ENCODE data around the gene GOLGA3.

GOLGA3 gene

DNA sequence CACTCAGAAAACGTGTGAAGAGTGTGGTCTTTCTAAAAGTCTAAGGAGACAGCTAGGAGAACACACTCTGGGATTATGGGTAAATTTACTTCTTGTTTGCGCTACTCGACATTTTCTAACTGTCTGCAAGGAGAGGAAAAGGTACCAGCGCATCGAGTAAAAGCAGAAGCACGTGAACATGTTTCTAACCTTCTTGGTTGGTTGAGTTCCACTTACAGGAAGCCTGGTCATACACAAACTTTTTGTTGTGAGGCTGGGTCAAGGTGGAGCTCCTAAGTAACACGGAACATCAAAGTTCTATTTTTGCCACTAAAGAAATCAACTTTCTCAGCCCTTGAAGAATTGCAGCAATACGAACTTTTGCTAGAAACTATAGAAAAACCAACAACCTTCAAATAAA, 87.0 kb downstream of the GOLGA3 start:
- no peak for DNase-seq

DNA sequence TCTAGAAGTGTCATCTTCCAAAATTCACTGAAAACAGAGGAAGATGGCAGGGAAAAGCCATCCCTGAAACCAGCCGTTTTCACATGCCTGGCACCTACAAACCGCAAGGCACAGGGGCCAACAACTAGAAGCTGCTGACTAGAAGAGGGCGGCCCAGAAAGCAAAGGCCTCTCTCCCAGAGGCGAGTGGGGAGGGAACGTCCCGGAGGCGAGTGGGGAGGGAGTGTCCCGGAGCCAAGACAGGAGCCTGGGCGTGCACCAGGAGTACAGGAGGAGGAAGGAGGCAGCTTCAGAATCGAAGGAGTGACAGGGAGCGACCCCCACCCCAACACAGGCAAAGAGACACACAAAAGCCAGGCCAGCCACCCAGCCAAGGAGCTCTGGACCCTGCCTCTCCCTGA, 88.0 kb downstream of the GOLGA3 start:
- DNase-seq: no peak

DNA sequence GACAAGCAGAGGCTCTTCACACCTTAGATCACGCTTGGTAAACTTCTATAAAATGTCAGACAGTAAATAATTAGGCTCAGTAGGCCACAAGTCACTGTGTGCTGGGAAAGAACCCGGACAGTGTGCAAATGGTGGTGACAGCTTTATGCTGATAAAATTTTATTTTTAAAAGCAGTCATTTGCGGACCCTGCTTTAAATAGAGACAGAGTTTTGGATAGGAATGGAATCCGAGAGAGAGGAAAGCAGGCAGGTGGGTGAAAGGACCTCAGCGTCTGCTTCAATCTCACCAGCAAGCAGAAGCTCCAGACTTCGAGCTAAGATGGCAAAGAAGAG, 88.4 kb downstream of the GOLGA3 start:
- DNase-seq: no peak

DNA sequence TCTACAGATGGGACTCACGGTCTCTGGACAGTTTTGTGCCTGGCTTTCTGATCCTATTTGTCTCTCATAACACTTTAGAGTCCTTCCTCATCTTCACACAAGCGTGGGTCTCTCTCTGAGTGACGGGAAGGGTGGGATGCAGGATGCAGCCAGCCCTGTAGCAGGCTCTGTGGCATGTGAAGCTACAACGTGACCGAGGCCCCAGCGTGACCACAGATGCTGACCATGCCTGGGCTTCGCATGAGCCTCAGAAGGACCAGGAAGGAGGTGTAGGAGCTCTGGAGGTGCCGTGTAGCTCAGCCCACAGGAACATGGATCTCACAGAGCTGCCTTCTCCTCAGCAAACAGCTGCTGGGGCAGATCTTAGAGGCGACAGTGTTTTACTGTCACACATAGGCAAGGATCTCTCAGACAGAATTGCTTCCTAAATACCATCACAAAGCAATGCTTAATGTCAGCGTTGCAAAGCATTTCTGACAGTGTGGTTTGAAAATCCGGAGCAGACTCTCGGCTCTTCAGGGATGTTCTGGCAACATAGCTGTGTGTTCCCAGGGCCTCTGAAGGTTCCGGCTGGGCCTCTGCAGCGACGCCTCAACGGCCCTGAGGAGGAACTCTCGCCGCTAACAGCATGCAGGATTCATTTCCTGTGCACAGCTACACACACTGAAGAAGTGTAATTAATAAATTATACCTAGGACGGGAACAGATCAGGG, 88.9 kb downstream of the GOLGA3 start:
- DNase-seq: no peak

DNA sequence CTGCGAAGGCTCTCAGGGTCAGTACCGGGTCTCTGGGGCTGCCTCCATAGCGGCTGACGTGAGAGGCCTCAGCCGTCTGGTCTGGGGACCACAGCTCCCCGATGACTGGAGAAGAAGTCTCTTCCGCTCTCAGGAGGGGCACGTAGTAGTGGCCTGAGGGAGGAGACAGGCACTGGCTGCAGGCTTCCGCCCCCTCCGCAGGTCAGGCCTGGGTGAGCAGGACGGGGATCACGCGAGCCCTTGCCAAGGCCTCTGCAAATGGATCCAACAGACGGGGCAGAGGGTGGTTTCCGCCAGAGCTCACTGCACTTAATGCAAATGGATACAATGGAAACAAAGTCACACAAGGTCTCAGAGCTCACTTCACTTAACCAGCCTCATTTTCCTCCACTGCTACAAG, 91.8 kb downstream of the GOLGA3 start:
- no peak for DNase-seq

DNA sequence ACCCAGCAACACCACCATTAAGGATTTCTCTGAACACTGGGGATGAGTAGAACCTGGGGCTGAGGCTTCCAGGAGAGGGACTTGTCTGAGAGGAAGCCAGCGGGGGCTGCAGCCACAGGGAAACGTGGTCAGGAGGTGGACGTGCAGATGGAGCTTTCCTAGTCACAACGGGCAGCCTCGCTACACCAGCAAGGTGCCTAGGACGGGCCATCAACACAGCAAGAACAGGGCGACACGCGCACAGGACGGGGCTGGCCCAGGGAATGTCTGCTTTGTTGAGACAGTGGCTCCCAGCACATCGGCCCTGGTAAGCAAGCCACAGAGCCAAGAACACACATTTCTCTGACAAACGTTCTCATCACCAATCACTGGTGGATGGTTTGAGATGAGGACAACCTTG, 92.3 kb downstream of the GOLGA3 start:
- DNase-seq: no peak

DNA sequence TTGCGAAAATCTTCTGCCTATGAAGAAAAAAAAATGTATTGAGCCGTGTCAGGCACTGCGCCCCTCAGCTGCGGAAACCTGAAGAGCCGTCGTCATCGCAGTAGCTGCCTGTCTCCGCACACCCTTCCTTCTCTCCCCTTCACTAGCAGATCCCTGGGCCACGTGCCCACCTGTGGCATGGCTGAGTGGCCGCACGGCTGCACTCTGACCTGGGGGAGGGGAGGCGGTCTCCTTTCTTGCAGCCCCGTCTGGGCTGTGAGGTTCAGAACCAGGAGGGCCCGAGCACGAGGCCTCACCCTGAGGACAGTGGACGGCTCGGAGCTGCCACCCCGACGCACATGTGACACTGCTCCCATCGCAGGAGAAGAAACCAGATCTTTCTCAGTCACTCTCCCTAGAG, 93.2 kb downstream of the GOLGA3 start:
- DNase-seq: no peak

DNA sequence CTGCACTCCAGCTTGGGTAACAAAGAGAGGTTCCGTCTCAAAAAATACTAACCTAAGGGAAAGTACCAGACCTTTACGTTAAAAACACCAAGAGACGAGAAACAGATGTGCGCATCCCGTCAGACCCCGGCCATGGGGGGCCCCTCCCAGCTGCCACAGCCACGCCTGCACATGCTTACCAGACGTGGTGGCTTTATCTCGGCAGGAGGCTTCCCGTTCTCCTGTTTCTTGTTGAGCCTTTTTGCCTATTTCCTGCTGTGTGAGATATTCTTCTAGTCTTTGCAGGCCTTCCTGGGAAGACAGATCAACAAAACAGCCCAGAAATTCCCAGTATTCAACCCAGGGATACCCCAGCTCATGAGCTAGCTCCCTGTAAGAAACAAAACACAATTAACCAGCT, 94.5 kb downstream of the GOLGA3 start:
- no peak for DNase-seq

DNA sequence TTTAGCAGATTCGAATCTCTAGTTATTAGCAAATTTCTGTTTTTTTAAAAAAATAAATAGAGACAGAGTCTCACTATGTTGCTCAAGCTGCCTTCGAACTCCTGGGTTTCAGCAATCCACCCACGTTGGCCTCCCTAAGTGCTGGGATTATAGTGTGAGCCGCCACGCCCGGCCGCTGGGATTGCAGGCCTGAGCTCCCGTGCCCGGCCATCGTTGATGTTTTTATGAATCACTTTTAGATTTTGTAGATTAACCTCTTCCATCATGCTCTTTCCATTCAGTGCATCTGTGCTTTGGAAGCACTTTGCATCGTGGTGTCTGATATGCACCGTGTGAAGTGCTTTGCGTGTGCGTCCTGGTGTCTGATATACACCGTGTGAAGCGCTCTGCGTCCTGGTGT, 97.1 kb downstream of the GOLGA3 start:
- DNase-seq: no peak

DNA sequence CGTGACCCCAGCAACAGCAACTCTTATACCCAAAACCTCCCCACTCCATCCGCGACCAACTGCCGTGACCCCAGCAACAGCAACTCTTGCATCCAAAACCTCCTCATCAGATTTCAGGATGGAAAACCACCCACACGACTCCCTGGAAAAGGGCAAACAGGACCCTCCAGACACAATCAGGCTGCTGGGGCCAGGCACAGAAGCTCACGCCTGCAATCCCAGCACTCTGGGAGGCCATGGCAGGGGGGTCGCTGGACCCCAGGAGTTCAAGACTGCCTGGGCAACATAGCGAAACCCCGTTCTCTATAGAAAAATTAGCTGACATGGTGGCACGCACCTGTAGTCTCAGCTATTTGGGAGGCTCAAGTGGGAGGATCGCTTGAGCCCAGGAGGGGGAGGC, 98.3 kb downstream of the GOLGA3 start:
- no peak for DNase-seq

DNA sequence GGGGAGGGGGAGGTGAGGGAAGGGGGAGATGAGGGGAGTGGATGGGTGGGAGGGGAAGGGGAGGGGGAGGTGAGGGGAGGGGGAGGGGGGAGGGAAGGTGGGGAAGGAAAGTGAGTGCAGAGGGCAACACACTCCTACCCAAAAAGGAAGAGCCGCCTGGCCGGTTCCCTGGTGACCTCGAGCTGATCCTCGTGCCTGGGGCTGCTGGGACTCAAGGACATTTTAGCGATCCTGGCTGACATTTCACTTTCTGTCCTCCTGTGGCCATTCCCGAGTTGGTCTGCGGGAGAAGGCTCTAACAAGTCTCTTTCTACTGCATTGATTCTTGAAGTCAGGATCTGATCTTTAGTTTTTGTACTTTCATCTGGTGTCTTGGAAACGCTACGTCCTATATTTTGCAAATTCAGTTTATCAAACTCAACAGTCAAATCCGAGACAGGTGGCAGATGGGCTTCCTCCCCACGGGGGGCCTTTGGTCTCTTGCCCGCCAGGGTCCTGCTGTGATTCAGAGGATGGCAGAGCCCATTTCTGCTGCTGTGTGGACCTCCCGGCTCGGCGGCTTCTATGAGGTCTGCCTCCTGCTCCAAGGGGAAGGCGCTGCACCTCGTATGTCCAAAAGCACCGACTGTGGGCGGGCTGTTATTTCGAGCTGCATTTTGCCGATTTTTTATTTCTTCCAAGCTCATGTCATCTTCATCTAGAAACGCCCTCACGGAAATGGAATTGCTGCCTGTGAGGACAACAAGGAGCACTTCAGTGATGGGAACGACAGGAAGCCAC, 98.9 kb downstream of the GOLGA3 start:
- DNase-seq: no peak

DNA sequence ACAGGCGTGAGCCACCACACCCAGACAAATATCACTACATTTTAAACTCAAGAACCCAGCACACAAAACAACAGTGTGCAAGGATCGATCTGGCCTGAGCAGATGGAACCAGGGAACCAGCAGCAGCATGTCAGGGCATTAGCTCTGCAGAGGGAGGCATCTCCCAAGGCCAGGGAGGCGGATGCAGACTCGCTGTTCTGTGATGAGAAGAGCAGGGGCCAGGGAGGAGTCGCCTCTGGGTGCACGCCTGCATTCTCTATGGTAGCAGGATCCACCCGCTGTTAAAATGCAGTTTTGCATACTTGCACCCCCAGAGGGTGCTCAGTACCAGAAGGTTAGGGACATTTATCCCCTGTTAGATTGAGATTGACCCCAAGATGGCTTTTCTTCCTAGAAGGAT, 100.2 kb downstream of the GOLGA3 start:
- DNase-seq: no peak

DNA sequence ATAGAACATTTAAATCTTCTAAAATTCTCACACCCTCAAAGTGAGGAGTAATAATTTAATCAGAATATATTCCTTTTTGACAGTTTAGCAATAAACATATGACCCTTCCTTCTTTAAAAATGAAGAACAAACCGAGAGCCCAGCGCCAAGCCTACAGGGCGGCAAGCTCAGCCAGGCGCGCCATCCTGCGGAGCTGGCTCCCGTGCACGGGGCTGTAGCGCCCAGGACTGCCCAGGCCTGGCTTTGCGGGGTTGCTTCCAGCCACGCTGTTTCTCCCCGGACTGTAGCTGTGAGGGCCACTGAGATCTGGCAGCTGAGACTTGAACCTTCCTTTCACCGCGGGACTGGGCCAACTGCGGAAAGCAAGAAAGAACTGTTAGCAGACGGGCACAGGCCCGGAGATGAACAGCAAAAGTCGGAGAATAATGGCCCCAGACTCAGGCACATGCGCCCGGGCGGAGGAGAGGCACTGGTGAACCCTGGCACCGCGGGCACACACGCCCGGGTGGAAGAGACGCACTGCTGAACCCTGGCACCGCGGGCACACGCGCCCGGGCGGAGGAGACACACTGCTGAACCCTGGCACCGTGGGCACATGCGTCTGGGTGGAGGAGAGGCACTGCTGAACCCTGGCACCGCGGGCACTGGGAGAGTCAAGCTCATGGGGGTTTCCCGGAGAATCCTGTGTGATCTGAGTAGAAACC, 101.4 kb downstream of the GOLGA3 start:
- DNase-seq: no peak

DNA sequence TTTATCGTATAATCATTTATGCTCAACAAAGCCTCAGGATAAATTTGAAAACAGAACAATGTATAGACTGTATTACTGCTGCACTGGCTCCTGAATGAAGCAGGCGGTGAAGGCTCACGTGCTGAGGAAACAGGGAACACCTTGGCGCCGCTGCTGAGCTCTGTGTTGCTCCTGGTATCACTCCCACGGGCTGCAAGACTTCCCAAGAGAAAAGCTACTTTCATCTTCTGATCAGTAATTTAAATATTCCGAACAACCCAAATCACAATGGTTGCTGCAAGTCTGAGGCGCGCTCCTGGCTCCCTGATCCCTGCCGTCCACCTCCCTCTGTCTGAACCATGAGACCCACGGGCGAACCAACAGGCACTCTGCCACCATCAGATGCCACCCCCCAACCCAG, 102.3 kb downstream of the GOLGA3 start:
- no peak for DNase-seq

DNA sequence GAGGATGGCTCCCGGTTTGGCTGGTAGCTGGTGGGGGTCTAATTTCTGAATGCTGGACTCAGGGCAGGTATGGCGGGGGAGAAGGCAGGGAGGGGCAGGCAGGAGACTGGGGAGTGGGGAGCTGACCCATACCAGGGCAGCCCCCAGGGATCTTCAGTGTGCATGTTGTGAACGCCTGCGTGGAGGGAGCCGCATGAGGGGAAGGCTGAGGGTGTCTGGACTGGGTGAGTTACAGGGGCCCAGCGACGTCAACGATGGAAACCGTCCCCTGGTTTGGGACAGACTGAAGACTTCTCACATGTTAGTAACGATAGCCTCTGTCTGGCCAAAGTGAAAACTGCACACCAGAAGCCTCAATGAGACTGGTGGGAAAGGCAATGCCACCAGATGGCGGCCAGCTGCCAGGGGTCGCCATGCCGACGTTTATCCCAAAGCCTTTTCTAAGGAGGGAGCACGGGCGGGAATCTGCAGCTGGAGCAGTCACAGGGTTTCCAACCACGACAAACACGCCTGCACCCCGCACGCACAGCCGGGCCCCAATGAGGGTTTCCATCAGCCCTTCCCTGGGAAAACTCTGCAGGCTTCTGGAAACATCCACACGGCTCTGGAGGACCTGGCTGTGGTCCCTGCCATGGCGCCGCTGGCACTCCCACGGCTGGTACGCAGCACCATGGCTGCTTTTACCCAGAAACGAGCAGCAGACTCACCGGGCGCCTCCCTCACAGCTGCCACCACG, 104.0 kb downstream of the GOLGA3 start:
- no peak for DNase-seq

DNA sequence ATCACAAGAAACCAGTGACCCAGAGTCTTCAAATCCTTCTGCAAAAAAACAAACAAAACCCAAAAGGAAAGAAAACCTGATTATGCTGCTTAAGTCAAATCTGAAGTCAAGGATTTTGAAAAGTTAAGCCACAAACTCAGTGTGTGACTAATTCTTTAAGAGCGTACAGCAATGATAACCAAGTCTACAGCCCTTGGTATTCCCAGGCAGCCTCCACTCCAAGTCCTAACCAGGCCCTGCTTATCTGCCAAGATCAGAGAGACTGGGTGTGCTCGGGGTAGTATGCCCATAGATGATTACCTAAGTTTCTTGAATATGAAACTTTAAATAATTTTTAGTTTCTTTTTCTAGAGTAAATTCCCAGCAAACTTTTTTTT, 104.9 kb downstream of the GOLGA3 start:
- DNase-seq: no peak

DNA sequence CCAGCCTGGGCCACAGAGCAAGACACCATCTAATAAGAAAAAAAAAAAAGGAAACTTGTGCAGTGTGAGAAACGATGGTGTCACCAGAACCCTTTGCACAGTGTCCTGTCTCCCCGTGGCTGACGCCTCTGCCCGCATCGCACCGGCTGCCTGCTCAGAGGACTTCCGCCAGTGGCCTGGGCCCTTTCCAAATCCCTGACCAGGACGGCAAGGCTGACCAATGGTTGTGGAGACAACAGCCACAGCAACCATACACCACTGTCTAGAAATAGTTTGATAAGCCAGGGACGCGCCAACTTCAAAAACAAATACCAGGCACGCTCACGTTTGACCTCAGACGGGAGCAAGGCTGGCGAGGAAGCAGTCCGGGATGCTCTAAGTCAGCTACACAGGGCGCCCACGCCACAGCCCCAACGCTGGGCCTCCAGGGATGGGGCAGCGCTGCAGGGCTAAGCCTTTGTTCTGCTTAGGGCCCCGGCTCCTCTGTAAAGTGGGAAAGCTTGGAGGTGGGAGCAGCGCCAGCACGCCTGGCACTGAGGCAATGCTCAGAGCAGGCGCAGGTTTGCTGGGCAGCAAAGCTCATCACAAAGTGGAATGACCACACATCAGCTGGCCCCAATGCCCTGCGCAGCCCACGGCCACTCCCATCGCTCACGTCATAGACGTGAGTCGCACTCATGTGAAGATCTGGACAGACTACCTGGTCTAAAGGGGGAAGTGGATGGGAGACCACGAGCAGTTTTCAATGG, 105.5 kb downstream of the GOLGA3 start:
- no peak for DNase-seq

DNA sequence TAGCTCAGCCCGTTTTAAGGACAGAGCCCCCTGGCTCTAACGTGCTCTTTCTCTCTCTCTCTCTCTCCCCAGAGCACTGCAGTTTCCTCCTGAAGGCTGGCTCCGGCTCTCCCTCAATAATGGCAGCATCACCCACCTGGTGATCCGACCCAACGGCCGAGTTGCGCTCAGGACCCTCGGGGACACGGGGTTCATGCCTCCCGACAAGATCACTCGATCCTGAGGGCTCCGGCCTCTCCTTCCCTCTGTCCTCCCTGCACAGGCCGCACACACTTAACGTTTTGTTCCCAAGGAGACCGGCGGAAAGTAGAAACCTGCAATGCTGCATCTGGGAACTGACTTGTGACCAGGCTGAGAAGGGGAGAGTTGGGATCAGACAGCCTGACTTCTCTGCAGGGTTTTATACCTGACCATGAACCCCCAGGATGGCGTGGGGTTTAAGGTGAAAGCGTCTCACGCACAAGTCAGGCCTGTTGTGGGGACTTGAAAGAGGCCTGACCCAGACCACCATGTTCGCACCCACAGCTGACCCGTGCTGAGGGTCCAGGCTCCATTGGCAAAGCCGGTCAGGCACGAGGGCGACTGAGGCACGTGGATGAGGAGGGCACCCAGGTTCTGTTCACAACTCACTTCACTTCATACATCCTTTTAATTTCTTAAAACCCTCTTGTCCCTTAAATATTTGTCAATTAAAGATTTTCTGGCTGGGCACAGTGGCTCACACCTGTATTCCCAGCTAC, 107.9 kb downstream of the GOLGA3 start:
- DNase-seq: no peak

DNA sequence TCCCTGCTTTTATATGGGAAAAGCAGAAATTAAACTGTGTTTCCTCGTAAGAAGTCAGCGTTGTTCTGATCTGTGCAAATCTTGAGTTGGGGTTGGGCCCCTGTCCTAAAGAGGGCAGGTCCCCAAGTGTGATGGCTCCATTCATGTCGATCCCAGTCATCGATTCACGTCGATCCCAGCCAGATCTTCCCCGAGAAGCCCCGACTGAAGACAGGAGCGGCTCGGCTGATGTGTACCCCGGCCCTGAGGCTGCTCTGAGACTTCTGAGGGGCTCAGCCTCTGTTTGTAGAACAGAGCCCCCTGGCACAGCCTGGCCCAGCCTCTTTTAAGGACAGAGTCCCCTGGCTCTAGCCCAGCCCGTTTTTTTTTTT, 108.7 kb downstream of the GOLGA3 start:
- no peak for DNase-seq

DNA sequence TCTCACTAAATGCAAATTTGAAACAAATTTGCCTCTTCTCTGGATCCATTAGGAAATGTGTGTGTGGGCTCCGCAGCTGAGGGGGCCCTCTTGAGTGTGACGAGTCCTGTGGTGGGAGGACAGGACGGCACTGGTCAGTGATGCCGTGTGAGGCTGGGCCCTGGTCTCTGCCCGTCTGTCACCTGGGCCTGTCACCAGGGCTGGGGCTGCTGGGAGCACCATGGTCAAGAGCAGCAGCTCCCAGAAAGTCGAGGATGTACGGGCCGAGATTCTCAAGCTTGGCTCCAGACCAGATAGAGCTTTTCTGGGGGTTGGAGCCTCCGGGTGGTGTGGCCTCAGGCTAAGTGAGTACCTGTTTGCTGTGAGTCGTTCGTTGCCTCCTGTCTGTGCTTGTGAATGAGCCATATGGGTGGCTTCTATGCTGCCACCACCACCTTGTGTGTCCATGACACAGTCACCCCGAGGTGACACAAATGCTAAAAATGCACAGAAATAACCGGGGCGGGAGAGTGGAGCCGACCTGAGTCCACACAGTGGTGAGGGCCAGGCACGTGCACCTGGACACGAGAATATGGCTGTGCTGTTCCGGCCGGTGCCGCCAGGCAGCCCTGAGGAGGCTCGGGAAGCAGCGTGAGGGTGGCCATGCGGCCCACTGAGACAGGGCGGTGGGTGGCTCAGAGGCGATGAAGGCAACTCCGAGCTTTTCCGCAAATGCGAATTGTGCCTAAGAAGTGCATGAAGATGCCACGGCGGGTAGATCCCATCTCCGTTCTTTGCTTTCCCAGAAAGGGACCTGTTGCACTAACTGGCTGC, 109.3 kb downstream of the GOLGA3 start:
- DNase-seq: no peak

Measured in NCI-H345 (cell line).